Activated CD4-positive, alpha-beta memory T cell treated with anti-CD3 and anti-CD28 coated beads for 36 hours (primary cell): ENCODE results near the gene BFSP1. TPM values are rescaled to one million over a fixed set of nuclear protein-coding genes. Genes with fewer than 3 reads are reported as not detected.

Source experiments
- CTCF ChIA-PET: fragments of 350-600 bp; sonication (Branson Sonifier 250); formaldehyde crosslinking; loops from one replicate; lab custom pipeline; 2021; ENCODE audit warnings: antibody characterized with exemption, inconsistent platforms; lab: Charles Lee
- POLR2A ChIA-PET: fragments of 350-600 bp; sonication (Branson Sonifier 250); formaldehyde crosslinking; loops from one replicate; lab custom pipeline; 2021; ENCODE audit warnings: antibody characterized with exemption; lab: Charles Lee
- DNase-seq: peaks from one replicate; pipeline ENCODE4 v3.0.0-alpha.2; 2020
- H3K27ac Mint-ChIP-seq: one replicate; pipeline ENCODE4 v1.8.0; 2021; ENCODE audit warnings: mixed read lengths
- H3K27me3 Mint-ChIP-seq: one replicate; pipeline ENCODE4 v1.8.0; 2021; ENCODE audit warnings: mixed read lengths
- H3K36me3 Mint-ChIP-seq: one replicate; pipeline ENCODE4 v1.8.0; 2021; ENCODE audit warnings: mixed read lengths
- H3K4me1 Mint-ChIP-seq: one replicate; pipeline ENCODE4 v1.8.0; 2021; ENCODE audit warnings: low read depth, mixed read lengths
- H3K4me3 Mint-ChIP-seq: one replicate; pipeline ENCODE4 v1.8.0; 2021; ENCODE audit warnings: mild to moderate bottlenecking, mixed read lengths
- H3K9me3 Mint-ChIP-seq: one replicate; pipeline ENCODE4 v1.8.0; 2021; ENCODE audit warnings: mixed read lengths
- intact Hi-C: fragments of 100-400 bp; cut with micrococcal nuclease; formaldehyde crosslinking; loops from one replicate; pipeline ENCODE4 v1.15.1; 2023
- total RNA-seq, 2 experiments: library from RNA; stranded (reverse); gene quantifications; one replicate each; pipeline ENCODE4 v1.2.3, GENCODE V29; 2021

The BFSP1 gene
- under 1 TPM; 0.34 to 0.36 TPM for total RNA-seq

DNA sequence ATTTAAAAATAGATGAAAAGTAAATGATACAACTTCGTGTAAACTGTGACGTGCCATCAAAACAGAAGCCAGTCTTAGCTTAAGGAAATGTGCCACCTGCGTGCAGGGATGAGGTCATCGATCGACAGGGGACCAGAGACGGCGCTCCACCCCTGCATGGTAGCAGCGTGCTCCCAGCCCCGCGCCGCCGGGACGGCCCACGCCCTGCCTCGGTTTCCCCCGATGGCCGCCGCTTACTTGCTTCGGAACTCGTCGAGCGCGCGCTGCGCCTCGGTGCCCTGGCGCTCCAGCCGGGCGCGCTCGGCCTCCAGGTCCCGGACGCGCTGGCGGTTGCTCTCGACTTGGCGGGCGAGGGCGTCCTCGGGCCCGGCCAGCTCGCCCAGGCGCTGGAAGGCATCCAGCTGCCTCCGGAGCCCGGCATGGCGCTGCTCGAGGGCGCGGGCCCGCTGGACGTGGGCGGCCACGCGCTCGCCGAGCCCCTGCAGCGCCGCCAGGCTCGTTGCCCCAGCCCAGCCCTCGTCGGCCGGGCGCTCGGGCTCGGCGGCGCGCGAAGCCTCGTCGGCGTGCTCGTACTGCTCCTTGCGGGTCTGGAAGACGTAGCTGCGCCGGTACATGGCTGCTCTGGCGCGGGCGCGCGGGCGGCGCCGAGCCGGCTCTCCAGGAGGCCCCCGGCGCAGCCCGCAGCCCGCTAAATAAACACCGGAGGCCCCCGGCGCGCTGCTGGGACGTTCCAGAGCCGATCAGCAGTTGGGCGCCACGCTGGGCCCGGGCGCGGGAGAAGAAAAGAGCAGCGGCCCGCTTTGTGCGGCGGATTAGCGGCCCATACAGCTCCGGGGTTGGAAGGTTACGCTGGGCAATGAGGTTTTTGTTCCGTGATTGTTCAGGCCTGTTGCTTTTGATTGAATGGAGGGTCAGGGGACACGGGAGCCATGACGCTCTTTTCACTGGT, at the start of gene BFSP1:
BFSP1 (minus strand) TSS at position 664 of the 949 bp plus-strand sequence; CDS start at position 614, 50 bp downstream.
- H3K27me3 Mint-ChIP-seq, result peaks cover 3% of the 10 kb centered on the region
- H3K4me3 Mint-ChIP-seq, result peak within 1 kb of the TSS; percentile 88
- peak; percentile 72 for DNase-seq
- ChIA-PET CTCF (interaction anchor here (0.6 to 3.2 kb wide), 13 partner anchors 17 to 408 kb away, joined by 3 to 18 read pairs (median 3); partner anchors contain the start of genes DSTN and RRBP1), POLR2A (interaction anchor here (1.4 to 1.6 kb wide), 2 partner anchors 12 to 151 kb away, joined by 5 read pairs; partner anchors contain the start of gene RRBP1)
- intact Hi-C loops, result loop anchor here (1.0 to 10.0 kb wide), 5 partner anchors 26 to 604 kb away; partner anchors contain the start of genes KAT14, MGME1, PET117 and RRBP1
- H3K9me3 Mint-ChIP-seq, result no peaks in the 10 kb centered on the region
- H3K36me3 Mint-ChIP-seq, result no peaks in the 10 kb centered on the region
- peak within 1 kb of the TSS; percentile 70 for H3K27ac Mint-ChIP-seq
- H3K4me1 Mint-ChIP-seq, result peaks cover 17% of the 10 kb centered on the region

DNA sequence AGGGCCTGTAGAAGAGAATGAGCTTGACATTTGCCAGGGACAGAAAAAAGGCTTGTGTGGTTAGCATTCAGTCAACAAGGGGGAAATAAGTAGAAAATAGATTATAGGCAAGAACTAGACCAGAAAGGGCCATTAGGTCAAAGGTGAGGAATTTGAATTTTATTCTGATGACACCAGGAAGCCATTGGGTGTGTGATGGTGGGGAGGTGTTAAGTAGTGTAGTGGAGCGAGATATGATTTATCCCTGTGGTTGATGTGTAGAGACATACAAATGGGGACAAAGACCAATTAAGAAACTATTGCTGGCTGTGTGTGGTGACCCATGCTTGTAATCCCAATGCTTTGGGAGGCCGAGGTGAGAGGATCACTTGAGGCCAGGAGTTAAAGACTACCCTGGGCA, 49.7 kb upstream of the BFSP1 start:
- POLR2A ChIA-PET, result interaction anchor here (3.2 kb wide), 1 partner anchor 10 kb away, joined by 14 read pairs; the partner anchor contains the start of gene DSTN

DNA sequence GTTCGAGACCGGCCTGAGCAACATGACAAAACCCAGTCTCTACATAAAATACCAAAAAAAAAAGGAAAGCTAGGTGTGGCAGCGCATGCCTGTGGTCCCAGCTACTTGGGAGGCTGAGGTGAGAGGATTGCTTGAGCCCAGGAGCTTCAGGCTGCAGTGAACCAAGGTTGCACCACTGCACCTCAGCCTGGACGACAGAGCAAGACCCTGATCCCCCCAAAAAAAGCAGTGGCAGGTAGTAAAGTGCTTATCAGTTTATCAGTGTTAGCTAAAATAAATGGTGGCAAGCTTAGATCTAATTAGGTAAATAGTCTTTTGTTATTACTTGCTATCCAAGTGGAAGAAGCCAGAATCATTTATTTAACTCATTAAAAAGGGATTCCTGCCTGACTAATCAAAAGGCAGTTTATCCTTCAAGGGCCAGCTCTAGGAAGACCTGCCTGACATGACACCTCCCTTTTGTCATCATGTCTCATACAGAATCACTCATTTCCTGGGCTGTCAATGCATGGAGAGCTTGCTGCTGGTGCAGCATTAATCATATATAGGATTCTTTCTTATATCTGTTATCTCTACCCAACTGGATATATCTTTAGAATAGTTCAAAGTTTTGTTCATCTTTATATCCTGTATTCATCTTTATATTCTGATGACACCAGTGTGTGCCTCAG, 48.3 kb upstream of the BFSP1 start:
- H3K27ac Mint-ChIP-seq, result no peak overlapping the region
- DNase-seq, result no peak
- intact Hi-C loops, result no loop called here
- no peak overlapping the region for H3K4me3 Mint-ChIP-seq
- H3K9me3 Mint-ChIP-seq, result no peaks in the 10 kb centered on the region
- H3K4me1 Mint-ChIP-seq, result peaks cover 17% of the 10 kb centered on the region
- no peaks in the 10 kb centered on the region for H3K27me3 Mint-ChIP-seq
- no peaks in the 10 kb centered on the region for H3K36me3 Mint-ChIP-seq
- POLR2A ChIA-PET, result interaction anchor here (3.2 kb wide), 1 partner anchor 9 kb away, joined by 14 read pairs; the partner anchor contains the start of gene DSTN
- CTCF ChIA-PET, result interaction anchor here (1.1 to 1.2 kb wide), 2 partner anchors 9 to 43 kb away, joined by 4 to 5 read pairs; no protein-coding TSS in a partner anchor

More for the DNA sequence above, 49.7 kb upstream of the BFSP1 start:
- no peaks in the 10 kb centered on the region for H3K9me3 Mint-ChIP-seq
- no peak overlapping the region for H3K4me3 Mint-ChIP-seq
- intact Hi-C loops, result no loop called here
- CTCF ChIA-PET, result interaction anchor here (1.3 kb wide), 1 partner anchor 102 kb away, joined by 3 read pairs; no protein-coding TSS in a partner anchor
- no peaks in the 10 kb centered on the region for H3K27me3 Mint-ChIP-seq
- no peak for DNase-seq
- peaks cover 21% of the 10 kb centered on the region for H3K4me1 Mint-ChIP-seq
- no peak overlapping the region for H3K27ac Mint-ChIP-seq
- no peaks in the 10 kb centered on the region for H3K36me3 Mint-ChIP-seq

DNA sequence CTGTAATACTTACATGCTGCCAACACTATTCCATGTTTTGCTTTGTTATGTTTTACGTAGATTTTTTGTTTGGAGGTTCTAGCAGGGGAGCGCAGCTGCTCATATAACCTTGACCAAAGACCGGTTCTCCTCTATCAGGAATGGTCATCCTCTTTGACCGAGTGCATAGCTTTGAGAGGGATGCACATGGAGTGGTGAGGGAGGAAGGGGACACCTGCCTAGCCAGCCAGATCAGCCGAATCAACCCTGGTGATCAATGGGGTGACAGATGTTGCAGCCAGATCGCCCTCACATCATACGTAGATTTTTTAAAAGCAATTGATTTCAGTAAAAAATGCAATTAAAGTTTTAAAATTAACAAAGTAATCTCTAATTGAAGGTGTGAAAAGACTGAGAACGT, 45.0 kb upstream of the BFSP1 start:
- no peak overlapping the region for H3K27ac Mint-ChIP-seq
- H3K4me1 Mint-ChIP-seq, result peaks cover 36% of the 10 kb centered on the region
- H3K9me3 Mint-ChIP-seq, result no peaks in the 10 kb centered on the region
- H3K4me3 Mint-ChIP-seq, result no peak overlapping the region
- ChIA-PET POLR2A (no interaction called here), CTCF (interaction anchor here (1.3 kb wide), 1 partner anchor 42 kb away, joined by 3 read pairs; no protein-coding TSS in a partner anchor)
- no peaks in the 10 kb centered on the region for H3K27me3 Mint-ChIP-seq
- no peaks in the 10 kb centered on the region for H3K36me3 Mint-ChIP-seq
- intact Hi-C loops, result no loop called here
- DNase-seq, result no peak

DNA sequence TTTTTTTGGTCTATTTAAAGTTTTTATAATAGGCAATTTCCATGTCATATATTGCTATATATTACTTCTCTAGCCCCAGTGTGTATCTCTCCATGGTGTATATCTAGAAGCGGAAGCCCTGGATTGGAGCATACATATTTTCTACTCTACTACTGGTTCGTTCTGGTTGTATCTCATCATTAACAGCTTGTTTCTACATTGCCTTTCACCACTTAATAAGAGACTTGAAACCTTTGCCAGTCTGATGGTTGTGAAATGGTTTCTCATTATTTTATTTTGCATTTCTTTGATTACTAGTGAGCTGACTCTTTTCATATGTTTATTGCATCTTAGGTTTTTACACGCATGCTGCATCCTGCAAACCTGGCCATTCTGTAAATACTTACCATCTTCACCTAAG, 42.3 kb upstream of the BFSP1 start:
- intact Hi-C loops, result no loop called here
- Mint-ChIP-seq H3K27ac (no peak overlapping the region), H3K36me3 (no peaks in the 10 kb centered on the region), H3K4me1 (peaks cover 27% of the 10 kb centered on the region), H3K4me3 (no peak overlapping the region), H3K27me3 (no peaks in the 10 kb centered on the region), H3K9me3 (no peaks in the 10 kb centered on the region)
- ChIA-PET CTCF (interaction anchor here (1.0 kb wide), 1 partner anchor 37 kb away, joined by 3 read pairs; no protein-coding TSS in a partner anchor), POLR2A (no interaction called here)
- DNase-seq, result no peak

DNA sequence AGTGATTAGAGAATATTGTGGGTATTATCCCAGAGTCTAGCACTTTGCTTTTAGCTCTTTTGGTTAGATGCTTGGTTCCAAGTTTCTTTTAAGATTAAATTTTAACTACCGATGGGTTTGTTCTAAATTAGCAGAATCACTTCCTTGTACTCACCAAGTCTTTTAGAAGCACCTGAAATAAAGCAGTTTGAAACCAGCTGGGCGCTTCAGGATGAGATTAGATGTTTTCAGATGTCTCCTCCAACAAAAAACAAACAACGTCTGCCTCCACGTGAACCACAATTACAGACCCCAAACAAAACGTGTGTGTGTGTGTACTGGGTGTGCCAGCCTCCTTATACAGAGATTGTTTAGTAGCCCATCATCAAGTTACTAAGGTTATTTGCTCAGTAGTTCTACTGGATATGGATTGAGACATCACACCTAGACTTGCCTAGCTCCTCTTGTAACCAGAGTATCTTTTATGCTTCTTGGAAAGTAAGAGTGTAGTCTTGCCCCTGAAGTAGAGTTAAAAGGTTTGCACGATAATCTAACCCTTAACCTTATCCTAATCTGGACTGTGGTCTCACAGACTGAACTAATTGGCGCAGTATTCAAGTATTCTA, 41.0 kb upstream of the BFSP1 start:
- DNase-seq, result no peak
- POLR2A ChIA-PET, result interaction anchor here (1.0 to 3.0 kb wide), 2 partner anchors 14 to 109 kb away, joined by 3 to 14 read pairs; no protein-coding TSS in a partner anchor
- Mint-ChIP-seq H3K36me3 (no peaks in the 10 kb centered on the region), H3K27me3 (no peaks in the 10 kb centered on the region), H3K9me3 (no peaks in the 10 kb centered on the region), H3K4me3 (no peak overlapping the region), H3K27ac (no peak overlapping the region), H3K4me1 (peaks cover 27% of the 10 kb centered on the region)
- CTCF ChIA-PET, result interaction anchor here (2.7 to 3.1 kb wide), 3 partner anchors 14 to 67 kb away, joined by 12 to 20 read pairs (median 20); no protein-coding TSS in a partner anchor
- intact Hi-C loops, result no loop called here

DNA sequence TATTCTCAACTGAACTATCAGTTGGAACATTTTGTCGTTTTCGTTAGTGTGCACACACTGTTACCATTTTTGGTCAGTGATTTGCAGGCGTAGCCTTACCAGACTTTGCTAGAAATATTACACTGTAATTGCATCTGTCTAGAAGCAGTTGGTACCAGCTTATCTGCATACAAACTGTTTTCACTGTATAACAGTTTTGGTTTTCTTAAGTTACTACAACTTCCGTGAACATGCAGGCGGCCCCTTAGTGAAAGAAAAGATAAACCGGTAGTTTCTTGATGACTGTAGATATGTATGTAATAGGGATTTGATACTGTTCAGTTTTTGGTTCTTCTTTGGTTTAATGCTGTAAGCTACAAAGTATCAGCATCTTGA, 40.0 kb upstream of the BFSP1 start:
- Mint-ChIP-seq H3K4me1 (peaks cover 27% of the 10 kb centered on the region), H3K27ac (peak overlapping the region; percentile 71), H3K4me3 (peak overlapping the region; percentile 90), H3K9me3 (no peaks in the 10 kb centered on the region), H3K27me3 (no peaks in the 10 kb centered on the region), H3K36me3 (no peaks in the 10 kb centered on the region)
- CTCF ChIA-PET, result interaction anchor here (0.8 to 3.1 kb wide), 15 partner anchors 10 to 399 kb away, joined by 3 to 20 read pairs (median 5); partner anchors contain the start of gene RRBP1
- DNase-seq, result peak; percentile 40
- POLR2A ChIA-PET, result interaction anchor here (0.9 to 3.0 kb wide), 6 partner anchors 9 to 396 kb away, joined by 3 to 31 read pairs (median 14); partner anchors contain the start of genes MGME1, RRBP1 and SNX5
- intact Hi-C loops, result loop anchor here (1.0 to 2.0 kb wide), 4 partner anchors 14 to 398 kb away; partner anchors contain the start of genes MGME1 and SNX5

DNA sequence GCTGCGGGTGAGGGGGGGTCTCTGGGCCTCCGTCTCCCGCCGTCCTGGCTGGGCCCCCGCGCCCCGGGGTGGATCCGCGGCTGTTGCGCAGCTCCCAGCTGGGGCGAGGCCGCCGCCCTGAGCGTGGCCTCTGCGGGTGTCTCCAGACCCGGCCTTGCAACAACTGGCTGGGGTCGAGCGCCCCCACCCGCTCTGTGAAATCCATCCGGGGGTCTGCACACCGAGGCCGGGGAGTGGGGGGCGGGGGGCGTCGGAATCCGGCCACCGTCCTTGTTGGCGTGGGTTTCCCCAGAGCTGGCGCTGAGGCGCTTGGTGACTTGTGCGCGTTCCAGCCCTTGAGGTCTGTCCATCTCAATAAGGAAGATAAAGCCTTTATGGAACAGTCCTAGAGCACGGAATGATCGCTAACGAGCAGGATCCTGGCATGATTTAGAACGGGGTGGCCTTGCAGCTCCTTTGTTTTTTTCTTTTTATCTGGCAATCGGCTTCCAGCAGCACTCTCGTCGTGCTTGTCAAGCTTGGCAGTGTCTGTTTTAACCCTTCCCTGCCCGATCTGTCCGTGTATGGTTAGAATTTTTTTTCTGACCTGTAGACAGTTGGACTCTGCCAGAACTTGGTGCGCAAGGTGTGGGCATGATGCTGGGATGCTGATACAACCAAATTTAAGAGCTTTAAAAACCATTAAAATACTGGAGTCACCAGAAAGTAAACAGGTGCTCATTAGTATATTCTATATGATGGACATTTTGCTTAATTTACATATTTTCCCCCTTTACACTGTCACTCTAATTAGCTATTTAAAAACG, 39.4 kb upstream of the BFSP1 start:
- Mint-ChIP-seq H3K27ac (peak overlapping the region; percentile 71), H3K36me3 (no peaks in the 10 kb centered on the region), H3K27me3 (no peaks in the 10 kb centered on the region), H3K4me1 (peaks cover 27% of the 10 kb centered on the region), H3K4me3 (peak overlapping the region; percentile 90), H3K9me3 (no peaks in the 10 kb centered on the region)
- ChIA-PET CTCF (interaction anchor here (0.7 to 3.1 kb wide), 19 partner anchors 9 to 399 kb away, joined by 3 to 20 read pairs (median 4); partner anchors contain the start of genes BFSP1 and RRBP1), POLR2A (interaction anchor here (0.9 to 3.0 kb wide), 9 partner anchors 10 to 397 kb away, joined by 3 to 31 read pairs (median 12); partner anchors contain the start of genes MGME1, RRBP1 and SNX5)
- DNase-seq, result peak; percentile 33
- intact Hi-C loops, result loop anchor here (1.0 to 2.0 kb wide), 6 partner anchors 10 to 398 kb away; partner anchors contain the start of genes MGME1 and SNX5

DNA sequence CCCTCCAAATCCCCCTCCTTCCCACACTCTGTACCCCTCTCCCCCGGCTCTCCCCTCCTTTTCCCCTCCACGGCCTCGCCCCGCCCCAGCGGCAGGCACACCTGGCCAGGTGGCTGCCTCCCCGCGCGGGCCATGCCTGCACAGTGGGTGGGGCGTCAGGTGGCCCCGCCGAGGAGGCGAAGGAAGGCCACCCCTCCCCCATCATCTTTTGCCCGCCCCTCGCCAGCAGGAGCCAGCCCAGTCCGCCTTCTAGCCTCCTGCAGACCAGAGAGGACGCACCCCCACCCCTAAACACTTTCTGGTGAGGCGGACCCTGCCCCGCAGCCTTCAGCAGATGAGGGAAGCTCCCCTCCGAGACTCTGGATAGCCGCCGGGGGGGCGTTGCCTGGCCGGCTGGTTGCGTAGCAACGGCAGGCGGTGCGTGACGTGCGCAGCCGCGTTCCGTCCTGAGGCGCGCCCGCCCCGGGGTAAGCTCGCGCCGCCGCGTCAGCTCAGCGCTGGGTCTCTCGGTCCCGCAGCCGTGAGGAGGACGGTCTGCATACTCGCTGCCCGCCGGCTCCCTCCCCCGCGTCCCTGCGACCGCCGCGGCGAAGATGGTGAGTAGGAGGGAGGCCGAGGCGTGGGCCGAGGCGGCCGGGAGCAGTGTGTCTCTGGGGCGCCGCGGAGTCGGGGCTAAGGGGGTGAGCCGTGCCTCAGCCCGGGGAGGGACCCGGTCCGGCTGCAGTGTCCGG, 38.6 kb upstream of the BFSP1 start, which contains the start of gene DSTN:
DSTN (plus strand) TSS at position 460 of the 731 bp plus-strand sequence; CDS start at position 594, 134 bp downstream.
- H3K4me3 Mint-ChIP-seq, result peak within 1 kb of the TSS; percentile 90

More for the DNA sequence above, 38.6 kb upstream of the BFSP1 start, which contains the start of gene DSTN:
- no peaks in the 10 kb centered on the region for H3K36me3 Mint-ChIP-seq
- ChIA-PET CTCF (interaction anchor here (0.6 to 3.1 kb wide), 15 partner anchors 9 to 426 kb away, joined by 3 to 20 read pairs (median 5); partner anchors contain the start of genes BFSP1 and RRBP1), POLR2A (interaction anchor here (0.6 to 3.0 kb wide), 9 partner anchors 9 to 398 kb away, joined by 3 to 31 read pairs (median 12); partner anchors contain the start of genes MGME1, RRBP1 and SNX5)
- peak; percentile 90 for DNase-seq
- intact Hi-C loops, result loop anchor here (1.0 to 2.0 kb wide), 6 partner anchors 9 to 399 kb away; partner anchors contain the start of genes MGME1, RRBP1 and SNX5
- peak within 1 kb of the TSS; percentile 79 for H3K27ac Mint-ChIP-seq
- peaks cover 27% of the 10 kb centered on the region for H3K4me1 Mint-ChIP-seq
- H3K27me3 Mint-ChIP-seq, result no peaks in the 10 kb centered on the region
- H3K9me3 Mint-ChIP-seq, result no peaks in the 10 kb centered on the region
